Lower leg skin (tissue), 3 donors: ENCODE results near the gene SULT1A2.
"Not testable (repeated sequence)": the region's sequence is repeated elsewhere in the genome, so short reads cannot be mapped to it uniquely, and the experiment has no call there.

Experiments
- POLR2A ChIP-seq, 2 donors: fragments of 450-650 bp; IDR thresholded peaks; one replicate each; pipeline ENCODE4 v1.6.1; 2016 to 2017; ENCODE audit warnings: antibody characterized with exemption in 2 of 2, mild to moderate bottlenecking in 1 of 2, moderate library complexity in 1 of 2
- TF ChIP-seq, protein P1 (sequence below), 3 donors: fragments of 450-650 bp; IDR thresholded peaks; one replicate each; pipeline ENCODE4 v1.5.1; 2016; ENCODE audit warnings: antibody characterized with exemption in 3 of 3, mild to moderate bottlenecking in 3 of 3, moderate library complexity in 2 of 3

DNA sequence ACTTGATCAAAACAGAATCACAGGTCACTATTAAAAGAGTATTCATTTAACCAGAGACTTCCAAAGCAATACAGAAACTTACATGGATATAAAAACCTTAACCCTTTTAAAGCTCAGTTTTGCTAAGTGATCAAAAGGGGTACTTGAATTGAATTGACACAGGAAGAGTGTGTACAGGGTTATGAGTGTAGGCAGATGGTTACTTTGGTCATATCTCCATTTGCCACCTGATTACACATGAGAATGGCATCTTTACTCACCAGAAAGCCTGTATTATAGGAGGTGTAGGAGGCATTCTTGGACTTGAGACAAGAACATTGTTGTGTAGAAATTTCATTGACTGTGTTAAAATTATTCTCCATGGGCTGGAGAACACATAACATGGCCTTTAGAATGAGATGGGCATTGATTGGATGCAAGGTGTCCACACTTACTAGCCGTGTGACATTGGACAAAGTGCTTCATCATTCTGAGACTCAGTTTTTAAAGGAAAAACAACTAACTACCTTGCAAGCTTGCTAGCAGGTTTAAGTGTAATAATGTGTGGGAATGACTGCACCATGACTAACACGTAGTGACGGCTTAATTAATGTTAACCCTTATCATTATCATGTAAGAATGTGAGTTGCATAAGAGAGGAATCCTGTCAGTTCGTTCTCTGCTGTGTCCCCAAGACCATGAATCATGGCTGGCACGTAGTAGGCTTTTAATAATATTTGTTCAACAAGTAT is 39.4 kb upstream of the SULT1A2 start:
- TF ChIP-seq, protein P1, sequence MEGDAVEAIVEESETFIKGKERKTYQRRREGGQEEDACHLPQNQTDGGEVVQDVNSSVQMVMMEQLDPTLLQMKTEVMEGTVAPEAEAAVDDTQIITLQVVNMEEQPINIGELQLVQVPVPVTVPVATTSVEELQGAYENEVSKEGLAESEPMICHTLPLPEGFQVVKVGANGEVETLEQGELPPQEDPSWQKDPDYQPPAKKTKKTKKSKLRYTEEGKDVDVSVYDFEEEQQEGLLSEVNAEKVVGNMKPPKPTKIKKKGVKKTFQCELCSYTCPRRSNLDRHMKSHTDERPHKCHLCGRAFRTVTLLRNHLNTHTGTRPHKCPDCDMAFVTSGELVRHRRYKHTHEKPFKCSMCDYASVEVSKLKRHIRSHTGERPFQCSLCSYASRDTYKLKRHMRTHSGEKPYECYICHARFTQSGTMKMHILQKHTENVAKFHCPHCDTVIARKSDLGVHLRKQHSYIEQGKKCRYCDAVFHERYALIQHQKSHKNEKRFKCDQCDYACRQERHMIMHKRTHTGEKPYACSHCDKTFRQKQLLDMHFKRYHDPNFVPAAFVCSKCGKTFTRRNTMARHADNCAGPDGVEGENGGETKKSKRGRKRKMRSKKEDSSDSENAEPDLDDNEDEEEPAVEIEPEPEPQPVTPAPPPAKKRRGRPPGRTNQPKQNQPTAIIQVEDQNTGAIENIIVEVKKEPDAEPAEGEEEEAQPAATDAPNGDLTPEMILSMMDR (IDR thresholded peaks at IDR 0.05): not testable (repeated sequence)
- TF ChIP-seq POLR2A (IDR thresholded peaks at IDR 0.05): not testable (repeated sequence)
